HepG2 (cell line): ENCODE measurements around the gene TRA2B. TPM values are rescaled to one million over a fixed set of nuclear protein-coding genes. Genes with fewer than 3 reads are reported as not detected.

Experiments
- ADNP ChIP-seq: sonication (generic); formaldehyde crosslinking; IDR thresholded peaks from 2 replicates; pipeline ENCODE4 v1.4.0; 2020; ENCODE audit warnings: missing genetic modification reagents
- CBFB ChIP-seq: sonication (generic); formaldehyde crosslinking; IDR thresholded peaks from 2 replicates; pipeline ENCODE4 v1.4.0; 2020; ENCODE audit warnings: missing genetic modification reagents
- HNF4G ChIP-seq, 2 experiments: sonication (generic) in 1 of 2; formaldehyde crosslinking in 1 of 2; IDR thresholded peaks; 2 replicates each; pipeline versions ENCODE4 v1.4.0 to v1.6.1; 2011 to 2020; ENCODE audit warnings: borderline replicate concordance in 2 of 2, low read depth in 2 of 2, mild to moderate bottlenecking in 2 of 2, low read length in 1 of 2, missing genetic modification reagents in 1 of 2, moderate library complexity in 1 of 2
- KAT2B ChIP-seq: fragments of 150-350 bp; IDR thresholded peaks from 2 replicates; pipeline ENCODE4 v1.6.1; 2014; ENCODE audit warnings: low read depth, low read length, borderline replicate concordance
- KDM6A ChIP-seq: IDR thresholded peaks from 2 replicates; pipeline ENCODE4 v1.6.1; 2016; ENCODE audit warnings: low read depth
- MLLT10 ChIP-seq: sonication (generic); formaldehyde crosslinking; IDR thresholded peaks from 2 replicates; pipeline ENCODE4 v1.4.0; 2020; ENCODE audit warnings: missing genetic modification reagents
- SIX1 ChIP-seq: sonication (generic); formaldehyde crosslinking; IDR thresholded peaks from 2 replicates; pipeline ENCODE4 v1.4.0; 2020; ENCODE audit warnings: missing genetic modification reagents, borderline replicate concordance
- SMAD9 ChIP-seq: sonication (generic); formaldehyde crosslinking; IDR thresholded peaks from 2 replicates; pipeline ENCODE4 v1.5.1; 2020; ENCODE audit warnings: mild to moderate bottlenecking, missing genetic modification reagents
- TCF7 ChIP-seq: sonication (generic); IDR thresholded peaks from 2 replicates; pipeline ENCODE4 v1.6.1; 2016; ENCODE audit warnings: antibody characterized with exemption, low read depth
- ZC3H13 ChIP-seq: sonication (generic); formaldehyde crosslinking; IDR thresholded peaks from 2 replicates; pipeline ENCODE4 v1.8.1; 2023; ENCODE audit warnings: mild to moderate bottlenecking, missing genetic modification reagents, moderate library complexity
- ZNF207 ChIP-seq: fragments of 450-650 bp; IDR thresholded peaks from 2 replicates; pipeline ENCODE4 v1.6.1; 2016; ENCODE audit warnings: antibody characterized with exemption, borderline replicate concordance
- ZNF224 ChIP-seq: sonication (generic); formaldehyde crosslinking; IDR thresholded peaks from 2 replicates; pipeline ENCODE4 v1.5.0; 2020; ENCODE audit warnings: mild to moderate bottlenecking, missing genetic modification reagents
- ZNF317 ChIP-seq: sonication (generic); formaldehyde crosslinking; IDR thresholded peaks from 2 replicates; pipeline ENCODE4 v1.5.0; 2020; ENCODE audit warnings: mild to moderate bottlenecking, missing genetic modification reagents
- ZNF614 ChIP-seq: IDR thresholded peaks from 2 replicates; pipeline ENCODE4 v1.6.1; 2018; ENCODE audit warnings: missing biosample characterization, missing genetic modification reagents, inconsistent platforms, borderline replicate concordance
- ZNF766 ChIP-seq: sonication (generic); formaldehyde crosslinking; IDR thresholded peaks from 2 replicates; pipeline ENCODE4 v1.5.0; 2020; ENCODE audit warnings: missing genetic modification reagents, borderline replicate concordance
- ZNF780A ChIP-seq: sonication (generic); formaldehyde crosslinking; IDR thresholded peaks from 2 replicates; pipeline ENCODE4 v1.8.0; 2022; ENCODE audit warnings: mild to moderate bottlenecking, missing genetic modification reagents, moderate library complexity
- ZNF883 ChIP-seq: sonication (generic); formaldehyde crosslinking; IDR thresholded peaks from 2 replicates; pipeline ENCODE4 v1.5.1; 2020; ENCODE audit warnings: mild to moderate bottlenecking, missing genetic modification reagents; ENCODE audit errors: not compliant biosample characterization
- polyA plus RNA-seq, 8 experiments: library from polyadenylated mRNA; depleted of rRNA in 3 of 8; stranded (reverse) in 7 of 8; unstranded in 1 of 8; fragments of >200 nt; fragmentation: Illumina TruSeq in 4 of 8; extraction: Trizol in 4 of 8; gene quantifications; 2 replicates each; pipeline versions ENCODE4 v1.2.1 to v1.2.3, GENCODE V29; 2011 to 2016; ENCODE audit warnings: low read depth in 4 of 8, missing spikeins in 1 of 8, mixed read lengths in 1 of 8; ENCODE audit not compliant: insufficient read depth in 1 of 8
- total RNA-seq, 5 experiments: library from RNA; depleted of rRNA; stranded (reverse); fragments of >200 nt; fragmentation: Illumina TruSeq; extraction: Trizol; gene quantifications; 2 replicates each; pipeline ENCODE4 v1.2.3, GENCODE V29; 2016; ENCODE audit warnings: low read depth in 1 of 5
- TF ChIP-seq, protein P1 (sequence below): sonication (generic); formaldehyde crosslinking; IDR thresholded peaks from 2 replicates; pipeline ENCODE4 v1.4.0; 2020; ENCODE audit warnings: missing genetic modification reagents
- TF ChIP-seq, protein P2 (sequence below): conservative IDR thresholded peaks from 2 replicates; pipeline ENCODE4 v1.6.1; 2018; ENCODE audit warnings: missing genetic modification reagents
- TF ChIP-seq, protein P3 (sequence below): sonication (generic); formaldehyde crosslinking; IDR thresholded peaks from 2 replicates; pipeline ENCODE4 v1.5.1; 2020; ENCODE audit warnings: missing genetic modification reagents, mild to moderate bottlenecking, borderline replicate concordance
- TF ChIP-seq, protein P4 (sequence below): sonication (generic); formaldehyde crosslinking; IDR thresholded peaks from 2 replicates; pipeline ENCODE4 v1.5.0; 2020; ENCODE audit warnings: missing genetic modification reagents
- TF ChIP-seq, protein P5 (sequence below): sonication (generic); formaldehyde crosslinking; IDR thresholded peaks from 2 replicates; pipeline ENCODE4 v1.4.0; 2020; ENCODE audit warnings: missing genetic modification reagents
- TF ChIP-seq, protein P6 (sequence below): sonication (generic); formaldehyde crosslinking; IDR thresholded peaks from 2 replicates; pipeline ENCODE4 v1.4.0; 2020; ENCODE audit warnings: mild to moderate bottlenecking, missing genetic modification reagents

TRA2B gene
- total and polyA plus RNA-seq, 2 of the 13 experiments (the other 11 are each of a cell fraction or from before 2014, with no cell fraction given), result 105 to 241 TPM

DNA sequence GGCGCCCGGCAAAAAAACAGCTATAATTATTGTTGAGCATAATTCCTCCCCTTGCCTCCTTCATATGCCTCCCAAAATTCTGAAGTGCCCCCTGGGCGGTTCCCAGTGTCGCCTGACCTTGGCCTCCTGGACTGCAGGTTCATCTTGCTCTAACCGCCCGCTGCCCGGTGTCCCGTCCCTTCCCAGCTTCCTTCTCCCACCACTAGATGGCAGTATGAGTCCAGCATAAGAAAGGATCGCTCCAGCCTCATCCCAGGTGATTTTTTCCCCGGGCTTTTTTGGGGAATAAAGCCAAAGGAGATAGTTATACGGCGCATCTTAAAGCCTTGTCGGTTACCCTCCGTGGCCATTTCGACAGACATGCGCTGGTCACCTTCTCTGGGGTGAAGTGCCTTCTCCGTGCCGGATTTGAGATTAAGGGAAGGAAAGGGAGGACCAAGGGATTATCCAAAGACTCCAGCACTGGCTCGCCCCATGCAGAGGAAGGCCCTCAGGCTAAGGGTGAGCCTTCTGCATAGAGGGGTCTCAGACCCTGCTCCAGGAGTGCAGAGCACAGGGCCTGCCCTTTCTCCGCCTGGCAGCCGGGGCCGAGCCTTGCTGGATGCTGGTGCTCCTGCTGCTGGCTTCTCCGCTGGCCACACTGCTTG is 45.8 kb upstream of the TRA2B start (continued):
- no peak for TF ChIP-seq ZC3H13 (CRISPR knock-in tag)
- TF ChIP-seq, protein P1, sequence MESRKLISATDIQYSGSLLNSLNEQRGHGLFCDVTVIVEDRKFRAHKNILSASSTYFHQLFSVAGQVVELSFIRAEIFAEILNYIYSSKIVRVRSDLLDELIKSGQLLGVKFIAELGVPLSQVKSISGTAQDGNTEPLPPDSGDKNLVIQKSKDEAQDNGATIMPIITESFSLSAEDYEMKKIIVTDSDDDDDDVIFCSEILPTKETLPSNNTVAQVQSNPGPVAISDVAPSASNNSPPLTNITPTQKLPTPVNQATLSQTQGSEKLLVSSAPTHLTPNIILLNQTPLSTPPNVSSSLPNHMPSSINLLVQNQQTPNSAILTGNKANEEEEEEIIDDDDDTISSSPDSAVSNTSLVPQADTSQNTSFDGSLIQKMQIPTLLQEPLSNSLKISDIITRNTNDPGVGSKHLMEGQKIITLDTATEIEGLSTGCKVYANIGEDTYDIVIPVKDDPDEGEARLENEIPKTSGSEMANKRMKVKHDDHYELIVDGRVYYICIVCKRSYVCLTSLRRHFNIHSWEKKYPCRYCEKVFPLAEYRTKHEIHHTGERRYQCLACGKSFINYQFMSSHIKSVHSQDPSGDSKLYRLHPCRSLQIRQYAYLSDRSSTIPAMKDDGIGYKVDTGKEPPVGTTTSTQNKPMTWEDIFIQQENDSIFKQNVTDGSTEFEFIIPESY (CRISPR knock-in tag), result no peak
- TF ChIP-seq HNF4G (IDR thresholded peaks at IDR 0.05; ENCODE audit: borderline replicate concordance, low read depth, low read length), result peak; percentile 57; the same call in 1 of the 2 replicates
- TF ChIP-seq HNF4G (CRISPR knock-in tag; IDR thresholded peaks at IDR 0.05; ENCODE audit: borderline replicate concordance, low read depth), result no peak; the same call in 1 of the 2 replicates
- TF ChIP-seq, protein P2, sequence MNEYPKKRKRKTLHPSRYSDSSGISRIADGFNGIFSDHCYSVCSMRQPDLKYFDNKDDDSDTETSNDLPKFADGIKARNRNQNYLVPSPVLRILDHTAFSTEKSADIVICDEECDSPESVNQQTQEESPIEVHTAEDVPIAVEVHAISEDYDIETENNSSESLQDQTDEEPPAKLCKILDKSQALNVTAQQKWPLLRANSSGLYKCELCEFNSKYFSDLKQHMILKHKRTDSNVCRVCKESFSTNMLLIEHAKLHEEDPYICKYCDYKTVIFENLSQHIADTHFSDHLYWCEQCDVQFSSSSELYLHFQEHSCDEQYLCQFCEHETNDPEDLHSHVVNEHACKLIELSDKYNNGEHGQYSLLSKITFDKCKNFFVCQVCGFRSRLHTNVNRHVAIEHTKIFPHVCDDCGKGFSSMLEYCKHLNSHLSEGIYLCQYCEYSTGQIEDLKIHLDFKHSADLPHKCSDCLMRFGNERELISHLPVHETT, result no peak
- TF ChIP-seq ZNF207, result no peak
- TF ChIP-seq, protein P3, sequence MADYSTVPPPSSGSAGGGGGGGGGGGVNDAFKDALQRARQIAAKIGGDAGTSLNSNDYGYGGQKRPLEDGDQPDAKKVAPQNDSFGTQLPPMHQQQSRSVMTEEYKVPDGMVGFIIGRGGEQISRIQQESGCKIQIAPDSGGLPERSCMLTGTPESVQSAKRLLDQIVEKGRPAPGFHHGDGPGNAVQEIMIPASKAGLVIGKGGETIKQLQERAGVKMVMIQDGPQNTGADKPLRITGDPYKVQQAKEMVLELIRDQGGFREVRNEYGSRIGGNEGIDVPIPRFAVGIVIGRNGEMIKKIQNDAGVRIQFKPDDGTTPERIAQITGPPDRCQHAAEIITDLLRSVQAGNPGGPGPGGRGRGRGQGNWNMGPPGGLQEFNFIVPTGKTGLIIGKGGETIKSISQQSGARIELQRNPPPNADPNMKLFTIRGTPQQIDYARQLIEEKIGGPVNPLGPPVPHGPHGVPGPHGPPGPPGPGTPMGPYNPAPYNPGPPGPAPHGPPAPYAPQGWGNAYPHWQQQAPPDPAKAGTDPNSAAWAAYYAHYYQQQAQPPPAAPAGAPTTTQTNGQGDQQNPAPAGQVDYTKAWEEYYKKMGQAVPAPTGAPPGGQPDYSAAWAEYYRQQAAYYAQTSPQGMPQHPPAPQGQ (CRISPR knock-in tag), result no peak
- TF ChIP-seq SMAD9 (CRISPR knock-in tag), result no peak
- TF ChIP-seq ZNF614, result no peak
- TF ChIP-seq, protein P4, sequence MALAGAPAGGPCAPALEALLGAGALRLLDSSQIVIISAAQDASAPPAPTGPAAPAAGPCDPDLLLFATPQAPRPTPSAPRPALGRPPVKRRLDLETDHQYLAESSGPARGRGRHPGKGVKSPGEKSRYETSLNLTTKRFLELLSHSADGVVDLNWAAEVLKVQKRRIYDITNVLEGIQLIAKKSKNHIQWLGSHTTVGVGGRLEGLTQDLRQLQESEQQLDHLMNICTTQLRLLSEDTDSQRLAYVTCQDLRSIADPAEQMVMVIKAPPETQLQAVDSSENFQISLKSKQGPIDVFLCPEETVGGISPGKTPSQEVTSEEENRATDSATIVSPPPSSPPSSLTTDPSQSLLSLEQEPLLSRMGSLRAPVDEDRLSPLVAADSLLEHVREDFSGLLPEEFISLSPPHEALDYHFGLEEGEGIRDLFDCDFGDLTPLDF, result no peak
- TF ChIP-seq KAT2B, result no peak
- TF ChIP-seq ZNF317 (CRISPR knock-in tag), result no peak
- no peak for TF ChIP-seq SIX1 (CRISPR knock-in tag)
- no peak for TF ChIP-seq MLLT10 (CRISPR knock-in tag)
- no peak for TF ChIP-seq ADNP (CRISPR knock-in tag)
- no peak for TF ChIP-seq CBFB
- TF ChIP-seq, protein P5, sequence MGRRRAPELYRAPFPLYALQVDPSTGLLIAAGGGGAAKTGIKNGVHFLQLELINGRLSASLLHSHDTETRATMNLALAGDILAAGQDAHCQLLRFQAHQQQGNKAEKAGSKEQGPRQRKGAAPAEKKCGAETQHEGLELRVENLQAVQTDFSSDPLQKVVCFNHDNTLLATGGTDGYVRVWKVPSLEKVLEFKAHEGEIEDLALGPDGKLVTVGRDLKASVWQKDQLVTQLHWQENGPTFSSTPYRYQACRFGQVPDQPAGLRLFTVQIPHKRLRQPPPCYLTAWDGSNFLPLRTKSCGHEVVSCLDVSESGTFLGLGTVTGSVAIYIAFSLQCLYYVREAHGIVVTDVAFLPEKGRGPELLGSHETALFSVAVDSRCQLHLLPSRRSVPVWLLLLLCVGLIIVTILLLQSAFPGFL (CRISPR knock-in tag), result no peak
- no peak for TF ChIP-seq ZNF766 (CRISPR knock-in tag)
- TF ChIP-seq KDM6A (CRISPR knock-in tag), result no peak
- no peak for TF ChIP-seq ZNF883 (CRISPR knock-in tag)
- TF ChIP-seq, protein P6, sequence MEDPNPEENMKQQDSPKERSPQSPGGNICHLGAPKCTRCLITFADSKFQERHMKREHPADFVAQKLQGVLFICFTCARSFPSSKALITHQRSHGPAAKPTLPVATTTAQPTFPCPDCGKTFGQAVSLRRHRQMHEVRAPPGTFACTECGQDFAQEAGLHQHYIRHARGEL (CRISPR knock-in tag), result no peak
- no peak for TF ChIP-seq ZNF780A (CRISPR knock-in tag)
- no peak for TF ChIP-seq ZNF224 (CRISPR knock-in tag)
- no peak for TF ChIP-seq TCF7
